Measurements from ENCODE around the gene RFNG. TPM values are rescaled to one million over a fixed set of nuclear protein-coding genes. Genes with fewer than 3 reads are reported as not detected.

RFNG gene
- total RNA-seq, 1 donor from 2014 or later = 49.1 TPM

DNA sequence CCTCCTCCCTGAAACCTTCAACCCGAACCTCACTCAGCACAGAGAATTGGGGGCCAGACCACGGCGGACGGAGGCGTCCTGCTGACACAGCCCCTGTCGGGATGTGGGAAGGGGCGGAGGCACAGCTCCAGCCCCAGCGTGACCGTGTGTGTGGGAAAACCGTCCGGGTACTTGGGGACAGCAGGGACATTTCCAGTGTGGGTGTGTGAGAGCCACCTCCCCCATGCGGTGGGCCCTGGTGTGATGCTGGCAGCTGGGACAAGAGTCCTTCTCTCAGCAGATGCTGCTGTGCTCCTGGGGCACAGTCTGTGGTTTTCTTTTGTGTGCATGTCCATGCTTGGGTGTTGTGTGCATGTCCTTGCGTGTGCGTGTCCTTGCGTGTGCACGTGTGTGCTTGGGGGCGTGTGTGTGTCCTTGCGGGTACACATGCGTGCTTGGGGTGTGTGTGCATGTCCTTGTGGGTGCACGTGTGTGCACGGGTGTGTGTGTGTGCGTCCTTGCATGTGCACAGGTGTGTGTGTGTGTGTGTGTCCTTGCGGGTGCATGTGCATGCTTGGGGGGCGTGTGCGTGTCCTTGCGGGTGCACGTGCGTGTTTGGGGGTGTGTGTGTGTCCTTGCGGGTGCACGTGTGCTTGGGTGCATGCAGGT, 45.8 kb downstream of the RFNG start:
- no peak for DNase-seq (ENCODE audit: extremely low read depth, low read depth, low spot score)

DNA sequence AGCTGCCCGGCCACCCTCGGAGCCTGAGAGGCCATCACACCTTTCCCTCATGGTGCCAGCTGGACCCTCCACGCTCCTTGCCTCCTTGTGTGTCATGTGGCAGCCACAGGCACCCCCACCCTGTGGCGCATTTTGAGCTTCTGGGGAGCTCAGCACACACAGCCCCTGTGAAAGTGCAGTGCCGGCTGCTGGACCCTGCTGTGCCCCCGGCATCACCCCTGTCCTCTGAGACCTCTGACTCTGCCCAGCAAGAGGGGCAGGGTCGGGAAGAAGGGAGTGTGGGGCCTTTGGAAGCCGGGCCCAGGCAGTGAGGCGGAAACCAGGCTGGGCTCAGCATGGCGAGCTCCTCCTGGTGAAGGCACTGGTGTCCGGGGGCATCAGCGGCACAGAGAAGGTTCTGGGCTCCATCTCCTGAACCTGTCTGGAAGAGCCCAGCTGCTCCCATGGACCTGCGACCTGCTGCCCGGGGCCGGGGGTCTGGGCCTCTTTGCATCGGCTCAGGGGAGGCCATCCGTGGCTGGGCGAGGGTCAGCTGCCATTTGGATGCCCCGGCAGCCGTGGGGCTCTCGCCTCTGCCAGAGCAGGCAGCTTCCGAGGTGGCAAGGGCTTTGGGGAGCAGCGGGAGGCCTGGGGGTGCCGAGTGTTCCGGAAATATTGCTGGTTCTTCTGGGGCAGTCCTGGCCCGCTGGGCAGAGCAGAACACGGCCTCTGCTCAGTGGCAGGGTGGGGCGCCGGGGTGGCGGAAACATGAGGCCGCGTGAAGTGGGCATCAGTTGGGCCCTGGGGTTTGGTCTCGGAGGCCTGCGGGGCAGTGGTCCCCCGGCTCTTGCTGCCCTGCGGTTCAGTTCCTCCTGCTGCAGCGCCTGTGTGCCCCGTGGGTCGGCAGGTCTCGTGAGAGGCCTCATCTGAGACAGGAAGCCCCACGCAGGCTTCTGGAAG, 46.8 kb downstream of the RFNG start:
- DNase-seq (ENCODE audit: extremely low read depth, low read depth, low spot score) = no peak

DNA sequence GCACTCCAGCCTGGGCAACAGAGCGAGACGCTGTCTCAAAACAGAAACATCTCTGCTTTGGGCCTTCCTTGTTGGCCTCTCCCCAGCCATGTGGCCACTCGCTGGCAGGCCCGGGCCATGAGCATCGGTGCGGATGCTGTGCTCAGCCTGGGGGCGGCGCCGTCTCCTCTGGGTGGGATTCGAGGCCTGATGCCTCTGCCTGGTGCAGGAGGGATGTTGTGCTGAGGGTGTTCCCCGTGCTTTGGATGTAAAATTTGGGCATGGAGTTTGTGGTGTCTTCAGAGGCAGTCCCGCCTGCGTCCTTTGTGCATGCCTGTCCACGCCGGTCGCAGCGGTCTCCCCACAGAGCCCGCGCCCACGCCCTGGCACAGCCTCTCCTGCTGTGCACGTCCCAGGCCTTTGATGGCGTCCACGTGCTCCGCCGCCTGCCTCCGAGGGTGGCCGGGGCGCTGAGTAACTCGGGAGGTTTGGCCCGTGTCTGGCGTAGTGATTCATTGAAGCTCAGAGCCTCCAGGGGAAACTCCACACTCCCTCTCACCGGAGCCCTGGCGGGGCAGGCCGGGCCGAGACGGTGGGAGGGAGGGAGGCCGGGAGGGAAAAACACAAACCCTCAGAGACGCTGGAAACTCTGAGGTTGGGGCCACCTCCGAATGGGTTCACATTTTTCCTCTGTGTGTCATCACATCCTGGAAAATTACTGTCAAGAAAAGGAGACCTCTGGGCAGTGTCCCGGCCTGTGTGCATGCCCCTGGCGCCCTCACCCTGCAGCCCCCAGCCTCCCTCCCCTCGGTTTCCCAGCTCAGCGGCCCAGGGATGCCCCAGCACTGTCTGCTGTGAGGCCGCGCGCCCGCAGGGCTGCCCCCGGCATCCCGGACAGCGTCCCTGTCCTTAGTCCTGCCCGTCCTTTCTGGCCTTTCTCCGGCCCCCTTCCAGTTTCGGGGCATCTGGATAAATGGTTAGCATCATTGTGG, 47.9 kb downstream of the RFNG start:
- peak; percentile 56 for DNase-seq (ENCODE audit: extremely low read depth, low read depth, low spot score)

DNA sequence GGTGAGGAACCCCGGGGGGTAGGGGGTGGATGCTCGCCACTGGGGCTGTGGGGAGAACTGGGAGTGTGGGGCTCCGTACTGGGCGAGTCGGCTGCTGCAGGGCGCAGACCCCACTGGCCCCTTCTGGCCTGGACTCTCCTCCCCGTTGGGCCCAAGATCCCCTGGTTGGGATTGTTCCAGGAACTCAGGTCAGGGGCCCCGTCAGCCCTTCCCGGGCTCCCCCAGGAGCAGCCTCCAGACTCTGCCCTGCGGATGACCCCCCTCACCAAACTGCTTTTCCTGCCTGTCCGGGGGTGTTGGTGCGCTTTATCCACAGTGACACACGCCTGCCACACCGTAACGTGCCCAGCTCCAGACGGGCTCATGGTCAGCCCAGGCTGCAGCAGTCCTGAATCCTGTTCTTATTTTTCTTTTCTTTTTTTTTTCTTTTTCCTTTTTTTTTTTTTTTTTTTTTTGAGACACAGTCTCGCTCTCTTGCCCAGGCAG, 50.0 kb downstream of the RFNG start:
- DNase-seq (ENCODE audit: extremely low read depth, low read depth, low spot score) = no peak

DNA sequence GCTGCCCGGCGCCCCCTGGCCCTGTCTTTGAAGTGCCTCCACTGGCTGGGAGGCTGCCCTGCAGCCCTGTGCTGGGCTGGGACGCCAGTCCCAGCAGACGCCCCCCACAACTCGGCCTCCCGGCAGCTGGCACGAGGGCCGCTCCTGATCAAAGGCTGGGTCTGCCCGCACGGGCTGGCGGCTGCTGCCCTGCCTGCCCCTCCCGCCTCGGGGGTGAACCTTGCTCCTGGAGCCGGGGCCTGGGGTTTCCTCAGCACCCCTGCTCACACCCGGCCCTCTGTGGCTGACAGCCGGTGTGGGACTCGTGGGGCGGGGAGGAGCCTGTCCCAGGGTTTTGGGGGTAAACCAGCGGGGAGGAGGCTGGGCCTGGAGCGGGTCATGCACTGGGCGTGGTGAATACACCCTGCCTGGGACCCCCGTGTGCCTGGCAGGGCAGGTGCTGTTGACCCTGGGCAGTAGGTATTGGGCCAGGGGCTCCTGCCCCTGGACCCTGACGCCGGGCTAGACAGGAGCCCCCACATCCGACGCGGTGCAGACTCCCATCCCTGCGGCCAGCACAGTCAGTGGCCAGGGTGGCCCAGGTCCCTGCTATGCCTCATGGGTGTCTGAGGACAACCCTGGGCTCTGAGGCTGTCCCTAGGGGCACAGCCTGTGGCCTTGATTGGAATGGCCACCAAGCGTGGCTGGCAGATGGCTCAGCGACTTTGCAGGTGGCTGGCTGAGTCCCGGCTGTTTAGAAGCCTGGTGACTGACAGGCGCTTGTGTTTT, 50.6 kb downstream of the RFNG start:
- DNase-seq (ENCODE audit: extremely low read depth, low read depth, low spot score) = no peak

DNA sequence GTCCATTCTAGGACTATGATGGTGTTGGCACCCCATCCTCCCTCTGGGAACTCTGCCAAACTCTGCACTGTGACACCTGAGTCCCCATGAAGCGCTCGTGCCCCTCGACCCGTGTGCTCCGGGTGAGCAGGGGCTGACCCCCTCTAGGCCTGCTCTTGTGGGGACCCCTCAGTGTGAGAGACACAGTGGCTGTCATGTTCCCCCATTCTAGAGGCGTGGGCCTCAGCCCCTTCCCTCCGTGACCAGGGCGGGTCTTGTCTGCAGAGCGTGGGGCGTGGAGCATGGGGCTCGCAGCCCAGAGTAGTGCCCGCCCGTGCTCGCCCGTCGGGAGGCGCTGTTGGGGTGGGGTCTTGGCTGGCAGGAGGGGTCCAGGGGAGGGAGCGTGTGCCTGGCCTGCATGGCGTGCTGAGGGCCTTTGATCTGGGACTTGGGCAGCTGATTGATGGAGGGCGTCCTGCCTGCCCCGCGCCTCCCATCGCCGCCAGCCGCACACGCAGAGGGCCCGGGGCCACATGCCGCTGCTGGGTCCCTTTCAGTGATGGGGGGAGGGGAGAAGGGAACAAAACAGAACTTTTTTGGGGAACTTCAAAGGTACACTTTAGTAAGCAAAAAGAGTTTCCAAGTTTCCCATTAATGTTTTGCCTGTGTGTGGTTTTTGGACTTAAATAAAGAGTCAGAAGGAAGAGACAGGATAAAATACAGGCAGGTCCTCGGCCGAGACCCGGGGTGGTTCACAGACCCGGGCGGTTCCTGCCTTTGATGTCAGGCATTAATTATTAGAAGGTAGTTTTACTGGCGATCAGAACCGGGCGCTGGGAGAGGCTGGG, 51.4 kb downstream of the RFNG start:
- no peak for DNase-seq (ENCODE audit: extremely low read depth, low read depth, low spot score)

DNA sequence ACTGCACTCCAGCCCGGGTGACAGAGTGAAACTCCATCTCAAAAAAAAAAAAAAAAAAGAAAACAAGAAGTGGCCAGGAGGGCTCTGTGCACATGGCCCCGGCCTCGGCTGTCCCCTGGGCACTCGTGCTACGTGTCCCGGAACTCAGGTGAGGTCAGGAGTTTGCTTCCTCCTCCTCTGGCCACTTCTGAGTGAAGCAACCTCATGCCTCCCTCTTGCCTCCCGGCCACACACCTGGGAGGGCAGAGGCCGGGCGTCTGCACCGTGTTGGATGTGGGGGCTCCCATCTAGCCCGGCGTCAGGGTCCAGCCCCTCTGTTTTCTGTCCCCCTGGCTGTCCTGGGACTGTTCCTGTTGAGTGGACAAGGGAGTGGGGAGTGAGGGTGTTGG, 52.0 kb downstream of the RFNG start:
- DNase-seq (ENCODE audit: extremely low read depth, low read depth, low spot score) = no peak

DNA sequence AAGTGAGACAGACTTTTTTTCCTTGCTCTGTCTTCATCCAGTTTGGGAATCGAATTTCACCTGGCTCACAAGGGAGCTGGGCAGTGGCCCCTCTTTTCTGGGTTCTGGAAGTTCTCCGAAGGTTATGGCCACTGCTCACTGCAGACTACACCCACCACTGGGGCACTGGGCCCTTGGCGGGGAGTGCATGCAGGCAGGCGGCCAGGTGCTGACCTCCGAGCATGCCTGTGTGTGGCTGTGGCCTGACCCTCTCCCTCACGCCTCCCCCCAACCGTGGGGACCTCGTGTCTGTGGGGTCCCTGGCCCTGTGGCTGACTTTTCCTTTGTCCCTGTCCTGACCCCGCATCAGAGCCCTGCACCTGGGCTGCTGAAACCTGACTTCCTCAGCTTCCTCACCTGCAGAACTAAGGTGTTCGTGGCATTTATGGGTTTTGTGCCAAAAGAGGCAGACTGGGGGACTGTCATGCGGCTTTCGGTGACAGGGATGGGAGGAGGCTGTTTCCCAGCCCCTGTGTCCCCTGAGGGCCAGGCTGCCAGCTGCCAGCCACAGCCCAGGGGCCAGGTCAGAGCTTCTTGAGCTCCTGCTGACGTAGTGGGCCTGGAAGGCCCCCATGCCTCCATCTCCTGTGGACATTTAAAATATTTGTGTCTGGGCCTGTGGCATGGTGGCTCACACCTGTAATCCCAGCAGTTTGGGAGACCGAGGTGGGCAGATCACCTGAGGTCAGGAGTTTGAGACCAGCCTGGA, 52.7 kb downstream of the RFNG start:
- DNase-seq (ENCODE audit: extremely low read depth, low read depth, low spot score) = no peak

DNA sequence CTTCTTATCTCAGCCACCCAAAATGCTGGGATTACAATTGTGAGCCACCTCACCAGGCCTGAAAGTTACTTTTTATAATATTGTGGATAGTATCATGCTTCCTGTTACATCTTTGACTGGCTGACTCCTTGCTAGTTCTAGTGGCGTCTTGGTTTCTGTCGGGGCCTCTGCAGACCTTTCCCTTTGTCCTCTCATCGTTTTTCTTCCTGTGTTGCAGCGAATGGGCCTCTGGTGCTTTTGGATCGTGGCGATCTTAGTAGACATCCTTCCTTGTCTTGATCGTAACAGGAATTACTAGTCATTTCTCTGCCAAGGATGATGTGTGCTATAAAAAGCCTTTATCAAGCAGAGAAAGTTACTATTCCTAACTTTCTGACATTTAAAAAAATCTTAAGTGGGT, 53.4 kb downstream of the RFNG start:
- DNase-seq (ENCODE audit: extremely low read depth, low read depth, low spot score) = no peak

Other genes with a start within 250 kb of the RFNG start
- gene GCGR, start 247.7 kb downstream of the RFNG start, total RNA-seq = not detected in 2 replicates
- gene MCRIP1, start 218.5 kb downstream of the RFNG start, total RNA-seq = 134 and 148 TPM in 2 replicates
- gene PPP1R27, start 216.8 kb downstream of the RFNG start, total RNA-seq = not detected in 2 replicates
- 3,025 and 3,034 TPM in 2 replicates for gene P4HB, start 191.3 kb downstream of the RFNG start, total RNA-seq
- gene ARHGDIA, start 180.5 kb downstream of the RFNG start, total RNA-seq = 426 and 442 TPM in 2 replicates
- gene ALYREF, start 160.2 kb downstream of the RFNG start, total RNA-seq = 151 and 152 TPM in 2 replicates
- gene ANAPC11, start 160.1 kb downstream of the RFNG start, total RNA-seq = 180 and 216 TPM in 2 replicates
- gene NPB, start 149.6 kb downstream of the RFNG start, total RNA-seq = 0.68 and 1.9 TPM in 2 replicates
- 36.6 and 62.9 TPM in 2 replicates for gene PCYT2, start 140.4 kb downstream of the RFNG start, total RNA-seq
- gene SIRT7, start 133.6 kb downstream of the RFNG start, total RNA-seq = 22.7 and 33.2 TPM in 2 replicates
- 20.4 and 34.4 TPM in 2 replicates for gene MAFG, start 124.1 kb downstream of the RFNG start, total RNA-seq
- gene PYCR1, start 114.5 kb downstream of the RFNG start, total RNA-seq = 67.3 and 97.0 TPM in 2 replicates
- not detected in 2 replicates for gene MYADML2, start 104.6 kb downstream of the RFNG start, total RNA-seq
- 0.78 TPM in 1 of 2 replicates, not detected in the other for gene NOTUM, start 90.6 kb downstream of the RFNG start, total RNA-seq
- 21.8 and 25.1 TPM in 2 replicates for gene ASPSCR1, start 74.2 kb downstream of the RFNG start, total RNA-seq
- gene CENPX, start 28.9 kb downstream of the RFNG start, total RNA-seq = 51.6 and 74.3 TPM in 2 replicates
- 12.8 and 24.9 TPM in 2 replicates for gene LRRC45, start 28.5 kb downstream of the RFNG start, total RNA-seq
- 42.1 and 67.9 TPM in 2 replicates for gene RAC3, start 20.1 kb downstream of the RFNG start, total RNA-seq
- 61.0 and 67.6 TPM in 2 replicates for gene DCXR, start 14.1 kb downstream of the RFNG start, total RNA-seq
- 122 and 139 TPM in 2 replicates for gene GPS1, start 87 bp upstream of the RFNG start, total RNA-seq
- 55.7 and 75.2 TPM in 2 replicates for gene DUS1L, start 14.0 kb upstream of the RFNG start, total RNA-seq
- 165 and 201 TPM in 2 replicates for gene FASN, start 46.4 kb upstream of the RFNG start, total RNA-seq
- gene CCDC57, start 161.0 kb upstream of the RFNG start, total RNA-seq = 10.2 and 23.8 TPM in 2 replicates
- 151 and 170 TPM in 2 replicates for gene SLC16A3, start 177.2 kb upstream of the RFNG start, total RNA-seq
- 84.6 and 88.0 TPM in 2 replicates for gene CSNK1D, start 221.9 kb upstream of the RFNG start, total RNA-seq